GM12878 (cell line): ENCODE data around the gene CCM2. TPM values are rescaled to one million over a fixed set of nuclear protein-coding genes. Genes with fewer than 3 reads are reported as not detected.

Experiments
- ATF3 ChIP-seq: IDR thresholded peaks from 2 replicates; pipeline ENCODE4 v1.6.1; 2011; ENCODE audit warnings: low read depth, mild to moderate bottlenecking, low read length, moderate library complexity, borderline replicate concordance; ENCODE audit errors: extremely low read depth
- BHLHE40 ChIP-seq, 2 experiments: fragments of 450-650 bp in 1 of 2; IDR thresholded peaks; 2 replicates each; pipeline ENCODE4 v1.6.1; 2011 to 2017; ENCODE audit warnings: low read depth in 2 of 2, borderline replicate concordance in 1 of 2, improper control_type of control experiment in 1 of 2, low read length in 1 of 2, mild to moderate bottlenecking in 1 of 2
- BRCA1 ChIP-seq: IDR thresholded peaks from 2 replicates; pipeline ENCODE4 v1.6.1; 2011; ENCODE audit warnings: low read depth, low read length, improper control_type of control experiment
- EED ChIP-seq: sonication (generic); IDR thresholded peaks from 2 replicates; pipeline ENCODE4 v1.6.1; 2016; ENCODE audit warnings: antibody characterized with exemption, low read depth
- JUNB ChIP-seq: IDR thresholded peaks from 2 replicates; pipeline ENCODE4 v1.6.1; 2016; ENCODE audit warnings: antibody characterized with exemption, mild to moderate bottlenecking
- MEF2B ChIP-seq: fragments of 450-650 bp; IDR thresholded peaks from 2 replicates; pipeline ENCODE4 v1.6.1; 2018; ENCODE audit warnings: mild to moderate bottlenecking, moderate library complexity; ENCODE audit not compliant: partially characterized antibody, poor library complexity, severe bottlenecking
- REST ChIP-seq: IDR thresholded peaks from 2 replicates; pipeline ENCODE4 v1.6.1; 2012; ENCODE audit warnings: mild to moderate bottlenecking, low read depth, low read length
- USF2 ChIP-seq: IDR thresholded peaks from 2 replicates; pipeline ENCODE4 v1.6.1; 2011; ENCODE audit warnings: low read depth, low read length, improper control_type of control experiment, borderline replicate concordance
- WRNIP1 ChIP-seq: IDR thresholded peaks from 2 replicates; pipeline ENCODE4 v1.6.1; 2011; ENCODE audit warnings: low read depth, low read length, improper control_type of control experiment, borderline replicate concordance
- ZNF24 ChIP-seq: fragments of 450-650 bp; IDR thresholded peaks from 2 replicates; pipeline ENCODE4 v1.6.1; 2017; ENCODE audit warnings: antibody characterized with exemption, mild to moderate bottlenecking
- polyA plus RNA-seq, 11 experiments: library from polyadenylated mRNA; depleted of rRNA in 4 of 11; unstranded in 6 of 11; stranded (reverse) in 5 of 11; fragments of >200 nt; fragmentation: Nextera tagmentation in 4 of 11; fragmentation: Illumina TruSeq in 1 of 11; extraction: Ambion mirVana in 4 of 11; extraction: Trizol in 1 of 11; gene quantifications; 1 replicate in 1 of 11; 2 replicates in 10 of 11; pipeline versions ENCODE4 v1.2.1 to v1.2.3, GENCODE V29; 2011 to 2016; ENCODE audit warnings: inconsistent platforms in 2 of 11, missing spikeins in 2 of 11, low read depth in 1 of 11
- small RNA-seq: library from RNA; depleted of rRNA; stranded (forward); fragments of <200 nt; gene quantifications from one replicate; pipeline ENCODE3, GENCODE V24; 2014
- total RNA-seq, 4 experiments: library from RNA; depleted of rRNA in 3 of 4; stranded (reverse); fragments of >200 nt in 3 of 4; fragmentation: Illumina TruSeq in 1 of 4; extraction: Trizol in 1 of 4; gene quantifications; 2 replicates each; pipeline versions ENCODE4 v1.2.1 to v1.2.3, GENCODE V29; 2013 to 2021

Gene CCM2
- total and polyA plus RNA-seq, 10 of the 15 experiments (the other 5 are each of a cell fraction or from before 2014, with no cell fraction given), result 1.00 to 82.3 (median 48.7) TPM

GRCh38 chr7:45125193-45125904 lies 125.3 kb downstream of the CCM2 start (continued):
- TF ChIP-seq WRNIP1 (no peak), REST (no peak), USF2 (no peak), BHLHE40 (IDR thresholded peaks at IDR 0.05; ENCODE audit: borderline replicate concordance in 1 of 2, low read depth in 2 of 2, low read length in 1 of 2) (no peak), JUNB (no peak), ZNF24 (no peak), MEF2B (no peak), BRCA1 (no peak), EED (no peak), ATF3 (no peak)

Small RNA genes lying within 50 kb of the gene (small RNA-seq; reads per million reads assigned to genes)
- gene SNORA5A, result 3.5 reads per million, percentile 80 among the genes with 10 or more reads in this experiment
- gene SNORA5B, result not detected
- 22.4 reads per million, percentile 97 among the genes with 10 or more reads in this experiment for gene SNORA5C

Other genes with a start within 250 kb of the CCM2 start
- gene PPIA, start 203.5 kb upstream of the CCM2 start, total RNA-seq (2014; rRNA removed), result 4,456 and 4,588 TPM in 2 replicates
- gene PPIA, start 203.5 kb upstream of the CCM2 start, total RNA-seq (2014; rRNA removed; fragmentation: Illumina TruSeq; extraction: Trizol), result 4,167 and 4,257 TPM in 2 replicates
- gene PPIA, start 203.5 kb upstream of the CCM2 start, total RNA-seq (2021), result 2,712 and 2,761 TPM in 2 replicates
- gene PPIA, start 203.5 kb upstream of the CCM2 start, polyA plus RNA-seq (2011; rRNA removed), result 5,180 and 5,731 TPM in 2 replicates
- 7,982 and 8,071 TPM in 2 replicates for gene PPIA, start 203.5 kb upstream of the CCM2 start, polyA plus RNA-seq (2014; fragmentation: Illumina TruSeq; extraction: Trizol)
- 1,000 to 10,000 TPM; 4,393 to 4,550 TPM for gene PPIA, start 203.5 kb upstream of the CCM2 start, polyA plus RNA-seq (2014; fragmentation: Nextera tagmentation; extraction: Ambion mirVana)
- gene PPIA, start 203.5 kb upstream of the CCM2 start, polyA plus RNA-seq (2014; rRNA removed), result 5,467 and 5,874 TPM in 2 replicates
- gene PPIA, start 203.5 kb upstream of the CCM2 start, polyA plus RNA-seq (2016; fragmentation: Nextera tagmentation; extraction: Ambion mirVana), result 1,000 to 10,000 TPM; 5,978 to 5,991 TPM
- 268 and 270 TPM in 2 replicates for gene H2AZ2, start 152.1 kb upstream of the CCM2 start, total RNA-seq (2014; rRNA removed)
- 166 and 170 TPM in 2 replicates for gene H2AZ2, start 152.1 kb upstream of the CCM2 start, total RNA-seq (2014; rRNA removed; fragmentation: Illumina TruSeq; extraction: Trizol)
- 212 and 219 TPM in 2 replicates for gene H2AZ2, start 152.1 kb upstream of the CCM2 start, total RNA-seq (2021)
- 285 and 347 TPM in 2 replicates for gene H2AZ2, start 152.1 kb upstream of the CCM2 start, polyA plus RNA-seq (2011; rRNA removed)
- 154 and 167 TPM in 2 replicates for gene H2AZ2, start 152.1 kb upstream of the CCM2 start, polyA plus RNA-seq (2014; fragmentation: Illumina TruSeq; extraction: Trizol)
- gene H2AZ2, start 152.1 kb upstream of the CCM2 start, polyA plus RNA-seq (2014; fragmentation: Nextera tagmentation; extraction: Ambion mirVana), result 100 to 1,000 TPM; 118 to 162 TPM
- 234 and 282 TPM in 2 replicates for gene H2AZ2, start 152.1 kb upstream of the CCM2 start, polyA plus RNA-seq (2014; rRNA removed)
- gene H2AZ2, start 152.1 kb upstream of the CCM2 start, polyA plus RNA-seq (2016; fragmentation: Nextera tagmentation; extraction: Ambion mirVana), result 100 to 1,000 TPM; 358 to 366 TPM
- 9.0 and 10.1 TPM in 2 replicates for gene PURB, start 114.7 kb upstream of the CCM2 start, total RNA-seq (2014; rRNA removed)
- 15.1 and 16.6 TPM in 2 replicates for gene PURB, start 114.7 kb upstream of the CCM2 start, total RNA-seq (2014; rRNA removed; fragmentation: Illumina TruSeq; extraction: Trizol)
- gene PURB, start 114.7 kb upstream of the CCM2 start, total RNA-seq (2021), result 17.3 and 18.6 TPM in 2 replicates
- gene PURB, start 114.7 kb upstream of the CCM2 start, polyA plus RNA-seq (2011; rRNA removed), result 8.7 and 13.9 TPM in 2 replicates
- gene PURB, start 114.7 kb upstream of the CCM2 start, polyA plus RNA-seq (2014; fragmentation: Illumina TruSeq; extraction: Trizol), result 17.9 and 23.2 TPM in 2 replicates
- gene PURB, start 114.7 kb upstream of the CCM2 start, polyA plus RNA-seq (2014; fragmentation: Nextera tagmentation; extraction: Ambion mirVana), result 1 to 10 TPM; 2.5 to 2.8 TPM
- 9.9 and 10.5 TPM in 2 replicates for gene PURB, start 114.7 kb upstream of the CCM2 start, polyA plus RNA-seq (2014; rRNA removed)
- 1 to 10 TPM in 1 of 2 experiments, under 1 TPM in 1; 0.77 to 1.5 TPM for gene PURB, start 114.7 kb upstream of the CCM2 start, polyA plus RNA-seq (2016; fragmentation: Nextera tagmentation; extraction: Ambion mirVana)
- gene MYO1G, start 21.2 kb upstream of the CCM2 start, total RNA-seq (2014; rRNA removed), result 154 and 176 TPM in 2 replicates
- gene MYO1G, start 21.2 kb upstream of the CCM2 start, total RNA-seq (2014; rRNA removed; fragmentation: Illumina TruSeq; extraction: Trizol), result 63.7 and 66.1 TPM in 2 replicates
- 224 and 232 TPM in 2 replicates for gene MYO1G, start 21.2 kb upstream of the CCM2 start, total RNA-seq (2021)
- gene MYO1G, start 21.2 kb upstream of the CCM2 start, polyA plus RNA-seq (2011; rRNA removed), result 54.3 and 118 TPM in 2 replicates
- gene MYO1G, start 21.2 kb upstream of the CCM2 start, polyA plus RNA-seq (2014; fragmentation: Illumina TruSeq; extraction: Trizol), result 36.1 and 77.2 TPM in 2 replicates
- gene MYO1G, start 21.2 kb upstream of the CCM2 start, polyA plus RNA-seq (2014; fragmentation: Nextera tagmentation; extraction: Ambion mirVana), result 1 to 10 TPM; 1.8 to 3.3 TPM
- 150 and 184 TPM in 2 replicates for gene MYO1G, start 21.2 kb upstream of the CCM2 start, polyA plus RNA-seq (2014; rRNA removed)
- 100 to 1,000 TPM; 185 to 216 TPM for gene MYO1G, start 21.2 kb upstream of the CCM2 start, polyA plus RNA-seq (2016; fragmentation: Nextera tagmentation; extraction: Ambion mirVana)
- gene NACAD, start 88.8 kb downstream of the CCM2 start, total RNA-seq (2014; rRNA removed), result not detected in 2 replicates
- not detected in 2 replicates for gene NACAD, start 88.8 kb downstream of the CCM2 start, total RNA-seq (2014; rRNA removed; fragmentation: Illumina TruSeq; extraction: Trizol)
- not detected in 2 replicates for gene NACAD, start 88.8 kb downstream of the CCM2 start, total RNA-seq (2021)
- not detected in 2 replicates for gene NACAD, start 88.8 kb downstream of the CCM2 start, polyA plus RNA-seq (2011; rRNA removed)
- gene NACAD, start 88.8 kb downstream of the CCM2 start, polyA plus RNA-seq (2014; fragmentation: Illumina TruSeq; extraction: Trizol), result not detected in 2 replicates
- gene NACAD, start 88.8 kb downstream of the CCM2 start, polyA plus RNA-seq (2014; fragmentation: Nextera tagmentation; extraction: Ambion mirVana), result not detected
- not detected in 2 replicates for gene NACAD, start 88.8 kb downstream of the CCM2 start, polyA plus RNA-seq (2014; rRNA removed)
- not detected for gene NACAD, start 88.8 kb downstream of the CCM2 start, polyA plus RNA-seq (2016; fragmentation: Nextera tagmentation; extraction: Ambion mirVana)
- gene TBRG4, start 111.5 kb downstream of the CCM2 start, total RNA-seq (2014; rRNA removed), result 124 and 128 TPM in 2 replicates
- gene TBRG4, start 111.5 kb downstream of the CCM2 start, total RNA-seq (2014; rRNA removed; fragmentation: Illumina TruSeq; extraction: Trizol), result 54.5 and 59.6 TPM in 2 replicates
- 109 and 117 TPM in 2 replicates for gene TBRG4, start 111.5 kb downstream of the CCM2 start, total RNA-seq (2021)
- 79.4 and 126 TPM in 2 replicates for gene TBRG4, start 111.5 kb downstream of the CCM2 start, polyA plus RNA-seq (2011; rRNA removed)
- 58.8 and 119 TPM in 2 replicates for gene TBRG4, start 111.5 kb downstream of the CCM2 start, polyA plus RNA-seq (2014; fragmentation: Illumina TruSeq; extraction: Trizol)
- gene TBRG4, start 111.5 kb downstream of the CCM2 start, polyA plus RNA-seq (2014; fragmentation: Nextera tagmentation; extraction: Ambion mirVana), result 10 to 100 TPM in 1 of 2 experiments, 1 to 10 TPM in 1; 8.4 to 13.3 TPM
- gene TBRG4, start 111.5 kb downstream of the CCM2 start, polyA plus RNA-seq (2014; rRNA removed), result 104 and 111 TPM in 2 replicates
- 100 to 1,000 TPM; 124 to 130 TPM for gene TBRG4, start 111.5 kb downstream of the CCM2 start, polyA plus RNA-seq (2016; fragmentation: Nextera tagmentation; extraction: Ambion mirVana)
- not detected in 2 replicates for gene RAMP3, start 157.6 kb downstream of the CCM2 start, total RNA-seq (2014; rRNA removed)
- not detected in 2 replicates for gene RAMP3, start 157.6 kb downstream of the CCM2 start, total RNA-seq (2014; rRNA removed; fragmentation: Illumina TruSeq; extraction: Trizol)
- gene RAMP3, start 157.6 kb downstream of the CCM2 start, total RNA-seq (2021), result not detected in 2 replicates
- gene RAMP3, start 157.6 kb downstream of the CCM2 start, polyA plus RNA-seq (2011; rRNA removed), result not detected in 2 replicates
- not detected in 2 replicates for gene RAMP3, start 157.6 kb downstream of the CCM2 start, polyA plus RNA-seq (2014; fragmentation: Illumina TruSeq; extraction: Trizol)
- gene RAMP3, start 157.6 kb downstream of the CCM2 start, polyA plus RNA-seq (2014; fragmentation: Nextera tagmentation; extraction: Ambion mirVana), result not detected
- gene RAMP3, start 157.6 kb downstream of the CCM2 start, polyA plus RNA-seq (2014; rRNA removed), result not detected in 2 replicates
- gene RAMP3, start 157.6 kb downstream of the CCM2 start, polyA plus RNA-seq (2016; fragmentation: Nextera tagmentation; extraction: Ambion mirVana), result not detected